ENCODE measurements around the gene GPC6.

The GPC6 gene

GRCh38 chr13:93660391-93661063 is 433.9 kb downstream of the GPC6 start:
- TF ChIP-seq, protein P1, sequence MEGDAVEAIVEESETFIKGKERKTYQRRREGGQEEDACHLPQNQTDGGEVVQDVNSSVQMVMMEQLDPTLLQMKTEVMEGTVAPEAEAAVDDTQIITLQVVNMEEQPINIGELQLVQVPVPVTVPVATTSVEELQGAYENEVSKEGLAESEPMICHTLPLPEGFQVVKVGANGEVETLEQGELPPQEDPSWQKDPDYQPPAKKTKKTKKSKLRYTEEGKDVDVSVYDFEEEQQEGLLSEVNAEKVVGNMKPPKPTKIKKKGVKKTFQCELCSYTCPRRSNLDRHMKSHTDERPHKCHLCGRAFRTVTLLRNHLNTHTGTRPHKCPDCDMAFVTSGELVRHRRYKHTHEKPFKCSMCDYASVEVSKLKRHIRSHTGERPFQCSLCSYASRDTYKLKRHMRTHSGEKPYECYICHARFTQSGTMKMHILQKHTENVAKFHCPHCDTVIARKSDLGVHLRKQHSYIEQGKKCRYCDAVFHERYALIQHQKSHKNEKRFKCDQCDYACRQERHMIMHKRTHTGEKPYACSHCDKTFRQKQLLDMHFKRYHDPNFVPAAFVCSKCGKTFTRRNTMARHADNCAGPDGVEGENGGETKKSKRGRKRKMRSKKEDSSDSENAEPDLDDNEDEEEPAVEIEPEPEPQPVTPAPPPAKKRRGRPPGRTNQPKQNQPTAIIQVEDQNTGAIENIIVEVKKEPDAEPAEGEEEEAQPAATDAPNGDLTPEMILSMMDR (IDR thresholded peaks at IDR 0.05; ENCODE audit: low read depth, low read length), result no peak
- no peak for DNase-seq (ENCODE audit: extremely low read depth, low read depth)

- TF ChIP-seq, protein P1 (IDR thresholded peaks at IDR 0.05; ENCODE audit: low read depth, low read length), result no peak
- no peak for DNase-seq (ENCODE audit: extremely low read depth, low read depth)
These were observed 444.3 kb downstream of the GPC6 start for GRCh38 chr13:93670866-93671265.

GRCh38 chr13:93672996-93673395 is 446.4 kb downstream of the GPC6 start:
- TF ChIP-seq, protein P1 (IDR thresholded peaks at IDR 0.05; ENCODE audit: low read depth, low read length), result no peak
- no peak for DNase-seq (ENCODE audit: extremely low read depth, low read depth)

DNA sequence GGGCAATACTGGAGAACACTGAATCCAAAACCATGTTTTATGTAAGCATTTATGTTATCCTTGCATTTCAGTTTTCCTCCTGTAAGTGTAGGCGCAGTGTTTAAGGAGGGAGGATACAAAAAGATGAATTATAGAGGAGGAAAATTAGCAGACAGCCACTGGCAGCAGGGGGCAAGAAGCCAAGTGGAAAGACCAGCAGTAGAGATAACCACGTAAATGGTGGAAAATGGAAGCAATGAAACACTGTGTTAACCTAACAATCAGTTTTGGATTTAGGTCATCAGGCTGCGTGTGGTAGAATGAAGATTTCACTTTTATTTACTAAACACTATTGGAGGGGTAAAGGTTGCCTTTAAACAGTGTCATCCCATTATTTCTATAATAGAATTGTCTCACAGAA is 447.3 kb downstream of the GPC6 start:
- DNase-seq (ENCODE audit: extremely low read depth, low read depth), result no peak
- TF ChIP-seq, protein P1 (IDR thresholded peaks at IDR 0.05; ENCODE audit: low read depth, low read length), result no peak

- TF ChIP-seq, protein P1 (IDR thresholded peaks at IDR 0.05; ENCODE audit: low read depth, low read length), result no peak
- no peak for DNase-seq (ENCODE audit: extremely low read depth, low read depth)
These were observed 447.7 kb downstream of the GPC6 start for GRCh38 chr13:93674337-93674755.

DNA sequence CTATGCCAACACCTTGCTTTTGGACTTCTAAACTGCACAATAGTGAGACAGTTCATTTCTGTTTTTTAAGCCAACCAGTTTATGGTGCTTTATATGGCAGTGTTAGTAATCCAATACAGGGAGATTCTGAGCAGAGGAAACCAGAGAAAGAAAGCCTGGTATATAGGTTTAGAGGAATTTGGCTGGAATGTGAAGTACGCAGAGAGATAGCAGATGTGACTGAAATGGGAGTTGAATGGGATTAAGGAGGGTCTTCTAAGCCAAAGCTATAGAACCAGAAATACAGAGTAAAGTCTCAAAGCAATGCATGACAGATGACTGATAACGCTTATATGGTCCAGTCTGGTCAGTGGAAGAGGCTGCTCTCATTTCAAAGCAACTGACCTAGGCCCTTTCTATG is 453.7 kb downstream of the GPC6 start:
- TF ChIP-seq, protein P1 (IDR thresholded peaks at IDR 0.05; ENCODE audit: low read depth, low read length), result no peak
- no peak for DNase-seq (ENCODE audit: extremely low read depth, low read depth)

GRCh38 chr13:93685900-93686299 is 459.3 kb downstream of the GPC6 start:
- TF ChIP-seq, protein P1 (IDR thresholded peaks at IDR 0.05; ENCODE audit: low read depth, low read length), result no peak
- DNase-seq (ENCODE audit: extremely low read depth, low read depth), result no peak

Measured in AG09319 (cell line).